NCI-H2081 (cell line): ENCODE results near the gene CRYBB3.

ENCODE experiments used
- DNase-seq, 2 experiments: peaks; one replicate each; lab custom pipeline; 2025; lab: John Stamatoyannopoulos, UW

CRYBB3 gene

GRCh38 chr22:25199731-25200520 lies at the start of gene CRYBB3:
Gene CRYBB3, plus strand, starts transcription at chr22:25199858. Its CDS starts 1,539 bp downstream, at chr22:25201397.
- DNase-seq, result no peak

- DNase-seq, result no peak
These were observed 45.5 kb upstream of the CRYBB3 start for GRCh38 chr22:25153961-25154666.

GRCh38 chr22:25154667-25154999 lies 45.0 kb upstream of the CRYBB3 start:
- DNase-seq, result no peak

- no peak for DNase-seq
These were observed 42.9 kb upstream of the CRYBB3 start for GRCh38 chr22:25156736-25157135.

DNA sequence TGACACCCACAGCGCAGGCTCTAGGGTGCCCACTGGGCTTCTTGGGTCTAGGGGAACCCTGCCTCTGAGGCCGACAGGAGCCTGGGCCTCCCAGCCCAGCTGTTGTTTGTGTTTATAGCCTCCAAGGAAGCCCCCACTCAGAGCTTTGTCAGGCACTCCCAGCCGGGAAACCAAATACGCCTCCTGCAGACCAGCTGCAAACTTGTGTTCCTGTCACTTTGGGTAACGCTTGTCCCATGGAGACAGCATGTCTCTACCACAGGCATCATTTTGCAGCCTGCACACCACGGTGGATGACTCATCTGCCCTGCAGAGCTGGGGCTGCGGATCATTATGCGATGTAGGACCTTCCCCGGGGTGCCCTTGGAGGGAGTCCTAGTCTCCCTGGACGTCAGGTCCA lies 40.6 kb upstream of the CRYBB3 start:
- no peak for DNase-seq

GRCh38 chr22:25160120-25160996 lies 39.3 kb upstream of the CRYBB3 start:
- no peak for DNase-seq

DNA sequence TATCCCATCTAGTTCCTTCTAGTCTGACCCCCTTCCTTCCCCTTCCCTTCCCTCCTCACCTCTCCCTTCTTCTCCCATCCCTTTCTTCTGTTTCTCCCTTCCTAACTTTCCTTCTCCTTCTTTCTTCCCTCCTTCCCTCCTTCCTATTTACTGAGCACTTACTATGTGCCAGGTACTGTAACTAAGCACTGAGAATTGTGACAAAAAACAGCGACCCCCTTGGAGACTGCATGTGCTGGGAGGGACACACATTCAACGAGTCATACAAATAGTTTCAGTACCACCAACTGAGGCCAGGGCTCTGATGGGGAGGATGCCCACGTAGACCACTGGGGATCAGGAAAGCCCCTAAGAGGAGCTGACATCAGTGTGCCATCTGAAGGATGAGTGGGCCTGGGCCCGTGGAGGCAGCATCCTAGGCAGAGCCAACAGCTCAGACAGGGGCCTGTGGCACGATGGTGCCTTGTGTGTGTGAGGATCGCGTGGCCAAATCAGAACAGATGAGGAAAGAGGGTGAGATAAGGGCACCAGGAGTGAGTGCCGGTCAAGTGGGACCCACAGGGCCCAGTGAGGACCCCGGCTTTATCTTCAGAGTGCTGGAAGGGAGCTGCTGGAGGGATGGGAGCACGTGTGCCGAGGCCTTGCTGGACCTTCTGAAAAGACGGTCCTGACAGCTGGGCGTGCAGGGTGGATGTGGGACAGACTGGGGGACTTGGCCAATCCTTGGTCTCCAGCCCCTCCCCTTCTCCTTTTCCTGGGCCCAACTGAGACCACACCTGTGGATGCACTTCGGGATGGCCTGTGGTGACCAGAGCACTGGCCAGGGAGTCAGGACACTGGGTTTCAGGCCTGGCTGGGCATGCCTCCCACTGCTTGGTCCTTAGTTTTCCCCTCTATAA lies 38.4 kb upstream of the CRYBB3 start:
- DNase-seq, result no peak

GRCh38 chr22:25161916-25162530 lies 37.6 kb upstream of the CRYBB3 start:
- DNase-seq, result no peak

DNA sequence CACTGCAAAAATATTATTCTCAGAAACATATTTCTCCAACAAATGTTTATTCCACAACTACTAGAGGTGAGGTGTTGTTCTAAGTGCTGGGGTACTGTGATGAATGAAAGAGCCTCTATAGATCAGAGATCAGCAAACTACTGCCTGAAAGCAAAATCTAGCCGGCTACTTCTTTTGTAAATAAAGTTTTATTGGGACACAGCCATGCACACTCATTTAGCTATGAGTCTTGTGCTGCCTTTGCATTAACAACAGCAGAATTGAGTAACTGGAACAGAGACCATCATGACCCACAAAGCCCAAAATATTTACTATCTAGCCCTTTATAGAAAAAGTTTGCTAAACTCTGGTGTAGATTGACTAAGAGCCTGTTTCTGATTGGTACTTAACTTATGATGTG lies 37.1 kb upstream of the CRYBB3 start:
- DNase-seq, result no peak

DNA sequence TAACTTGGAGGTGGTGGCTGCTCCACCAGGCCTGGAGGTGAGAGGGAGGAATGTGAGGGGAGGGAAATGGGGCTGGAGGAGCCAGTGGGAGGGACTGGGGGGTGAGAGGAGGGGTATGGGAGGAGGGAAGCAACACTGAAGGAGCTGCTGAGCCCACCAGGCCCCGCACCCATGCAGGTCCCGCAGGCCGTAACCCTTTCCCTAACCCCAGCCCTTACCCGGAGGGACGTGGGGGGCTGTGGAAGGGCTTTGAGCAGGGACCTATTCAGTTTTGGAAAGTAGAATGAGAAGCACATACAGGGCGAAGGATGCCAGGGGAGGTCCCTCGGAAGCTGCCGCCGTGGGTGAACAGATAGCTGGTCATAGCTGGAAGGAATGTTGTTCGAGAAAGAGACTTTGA lies 33.9 kb upstream of the CRYBB3 start:
- DNase-seq, result no peak

GRCh38 chr22:25166266-25167040 lies 33.2 kb upstream of the CRYBB3 start:
- DNase-seq, result no peak

- no peak for DNase-seq
These were observed 32.6 kb upstream of the CRYBB3 start for GRCh38 chr22:25167082-25167481.

- DNase-seq, result no peak
These were observed 31.6 kb upstream of the CRYBB3 start for GRCh38 chr22:25167834-25168601.

DNA sequence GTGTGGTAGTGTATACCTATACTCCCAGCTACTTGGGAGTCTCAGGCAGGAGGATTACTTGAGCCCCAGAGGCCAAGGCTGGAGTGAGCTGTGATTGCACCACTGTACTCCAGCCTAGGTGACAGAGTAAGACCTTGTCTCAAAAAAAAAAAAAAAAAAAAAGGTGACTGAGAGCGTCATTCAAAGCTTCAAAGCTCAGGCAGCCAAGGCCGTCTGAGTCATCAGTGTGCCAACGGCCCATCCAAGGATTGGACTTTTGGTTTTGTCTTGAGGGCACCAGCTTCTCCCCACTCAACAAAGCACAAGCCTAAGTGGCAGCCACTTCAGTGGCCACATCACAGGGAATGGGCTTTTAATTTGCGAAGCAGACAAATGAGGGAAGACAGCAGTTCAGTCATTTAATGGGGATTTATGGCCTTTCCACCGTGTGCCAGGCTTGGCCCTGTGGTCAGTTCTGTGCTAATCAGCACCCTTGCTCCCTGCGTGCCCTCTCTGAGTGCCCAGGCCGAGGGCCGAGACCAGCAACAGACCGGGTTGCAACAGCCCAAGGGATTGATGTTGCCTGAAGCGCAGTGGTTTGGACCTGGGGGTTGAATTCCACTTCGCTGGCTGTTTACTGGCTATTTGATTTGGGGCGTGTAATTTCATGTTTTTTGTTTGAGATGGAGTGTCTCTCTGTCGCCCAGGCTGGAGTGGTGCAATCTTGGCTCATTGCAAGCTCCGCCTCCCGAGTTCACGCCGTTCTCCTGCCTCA lies 30.2 kb upstream of the CRYBB3 start:
- no peak for DNase-seq

DNA sequence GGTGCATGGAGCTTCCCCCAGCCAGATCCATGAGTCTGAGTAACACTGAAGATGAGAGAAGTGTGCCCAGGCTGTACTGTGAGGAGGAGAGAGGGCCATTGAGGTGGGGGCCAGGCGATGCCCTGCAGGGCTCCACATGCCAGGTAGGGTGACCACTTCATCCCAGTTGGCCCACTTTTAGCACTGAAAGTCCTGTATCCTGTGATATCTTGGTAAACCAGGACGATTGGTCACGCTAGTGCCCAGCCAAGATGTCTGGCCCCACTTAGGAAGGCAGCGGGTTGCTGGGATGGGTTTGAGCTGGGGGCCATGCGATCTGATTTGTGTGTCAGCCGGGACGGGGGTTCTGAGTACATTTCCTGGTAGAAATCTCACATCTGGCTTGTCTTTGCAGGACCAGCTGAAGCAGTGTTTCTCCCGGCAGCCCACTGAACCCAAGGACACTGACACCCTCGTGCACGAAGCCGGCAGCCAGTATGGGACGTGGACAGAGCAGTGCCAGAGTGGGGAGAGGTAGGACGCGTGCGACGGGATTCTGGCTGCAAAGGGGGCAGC lies 29.2 kb upstream of the CRYBB3 start:
- no peak for DNase-seq

- no peak for DNase-seq
These were observed 27.5 kb upstream of the CRYBB3 start for GRCh38 chr22:25172153-25172552.

DNA sequence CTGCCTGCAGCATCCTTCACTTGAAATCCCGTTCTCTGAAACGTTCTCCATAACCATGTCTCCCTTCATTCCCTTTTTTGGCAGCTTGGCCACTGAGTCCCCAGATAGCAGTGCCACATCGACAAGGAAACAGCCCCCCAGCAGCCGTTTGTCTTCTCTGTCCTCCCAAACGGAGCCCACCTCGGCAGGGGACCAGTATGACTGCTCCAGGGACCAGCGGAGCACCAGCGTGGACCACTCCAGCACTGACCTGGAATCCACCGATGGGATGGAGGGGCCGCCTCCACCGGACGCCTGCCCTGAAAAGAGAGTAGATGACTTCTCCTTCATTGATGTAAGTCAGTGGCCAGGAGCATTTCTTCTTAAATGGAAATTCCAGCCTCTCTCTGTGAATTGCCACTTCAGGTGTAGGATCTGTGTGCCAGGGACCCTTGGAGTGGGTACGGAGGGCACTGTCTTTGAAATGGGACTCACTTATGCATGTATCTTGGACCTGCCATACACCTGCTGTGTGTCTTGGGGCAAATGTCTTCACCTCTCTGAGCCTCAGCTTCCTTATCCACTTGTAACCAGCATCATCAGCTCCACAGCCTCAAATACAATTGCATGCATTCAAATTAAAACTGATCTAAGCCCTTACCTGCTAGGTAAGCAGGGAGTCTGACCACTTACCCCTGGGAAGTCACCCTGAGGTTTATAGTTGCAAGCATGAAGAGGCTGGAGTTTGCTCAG lies 25.3 kb upstream of the CRYBB3 start:
- no peak for DNase-seq

GRCh38 chr22:25174888-25175411 lies 24.7 kb upstream of the CRYBB3 start:
- DNase-seq, result no peak
